Panc1 (cell line): ENCODE data around the gene COL23A1. TPM values are rescaled to one million over a fixed set of nuclear protein-coding genes. Genes with fewer than 3 reads are reported as not detected.

ENCODE experiments used
- ATAC-seq: fragments of 200-7000 bp; cut with Tn5 transposase; 2 replicates; pipeline ENCODE4 v1.9.1; 2020; ENCODE audit warnings: mild to moderate bottlenecking, moderate library complexity
- BruUV-seq: library from RNA; stranded (reverse); fragments of 400-500 nt; replicated peaks from 2 replicates; lab custom pipeline; 2021; lab: Mats Ljungman, UMichigan
- CTCF ChIA-PET: fragments of 300-600 bp; sonication (Branson Sonifier 250); formaldehyde crosslinking; loops from one replicate; lab custom pipeline; 2022; ENCODE audit warnings: antibody characterized with exemption; lab: Charles Lee
- POLR2A ChIA-PET: fragments of 300-600 bp; sonication (Branson Sonifier 250); formaldehyde crosslinking; loops from one replicate; lab custom pipeline; 2022; ENCODE audit warnings: antibody characterized with exemption; lab: Charles Lee
- DNase-seq: peaks from one replicate; pipeline ENCODE4 v3.0.0-alpha.2; 2010; ENCODE audit warnings: low read depth, low spot score
- H3K27ac ChIP-seq: 2 replicates; pipeline ENCODE4 v1.5.1; 2011; ENCODE audit warnings: mild to moderate bottlenecking, low read length, inconsistent platforms
- H3K27me3 ChIP-seq: fragments of 200-500 bp; sonication (Bioruptor generic); 2 replicates; pipeline ENCODE4 v1.6.0; 2014; ENCODE audit warnings: low read length, inconsistent platforms; ENCODE audit not compliant: control insufficient read depth, insufficient read depth
- H3K36me3 ChIP-seq: fragments of 200-500 bp; sonication (Bioruptor generic); 2 replicates; pipeline ENCODE4 v1.5.1; 2014; ENCODE audit warnings: inconsistent platforms, mild to moderate bottlenecking, low read length, moderate library complexity; ENCODE audit not compliant: control insufficient read depth, insufficient read depth
- H3K4me1 ChIP-seq: 2 replicates; pipeline ENCODE4 v1.5.1; 2011; ENCODE audit warnings: inconsistent platforms, mild to moderate bottlenecking, low read length, moderate library complexity; ENCODE audit not compliant: control insufficient read depth, insufficient read depth
- H3K4me3 ChIP-seq, 2 experiments: 2 replicates each; pipeline ENCODE4 v1.5.1; 2011 to 2012; ENCODE audit warnings: low read depth in 2 of 2, low read length in 2 of 2, mild to moderate bottlenecking in 2 of 2, inconsistent platforms in 1 of 2, moderate library complexity in 1 of 2
- H3K9me3 ChIP-seq: fragments of 200-500 bp; sonication (Bioruptor generic); 2 replicates; pipeline ENCODE4 v1.5.1; 2014; ENCODE audit warnings: low read depth, mild to moderate bottlenecking, inconsistent platforms, low read length, moderate library complexity; ENCODE audit not compliant: control insufficient read depth, insufficient read depth
- POLR2AphosphoS5 ChIP-seq: IDR thresholded peaks from 2 replicates; pipeline ENCODE4 v1.6.1; 2012; ENCODE audit warnings: mild to moderate bottlenecking, low read depth, low read length, moderate library complexity
- SIN3A ChIP-seq: IDR thresholded peaks from 2 replicates; pipeline ENCODE4 v1.6.1; 2012; ENCODE audit warnings: low read depth, mild to moderate bottlenecking, low read length, moderate library complexity, borderline replicate concordance; ENCODE audit not compliant: insufficient read depth
- TCF7L2 ChIP-seq: IDR thresholded peaks from 2 replicates; pipeline ENCODE4 v1.6.1; 2011; ENCODE audit warnings: mild to moderate bottlenecking, low read depth, low read length, inconsistent platforms
- in situ Hi-C: cut with HindIII; loops from 2 replicates; pipeline ENCODE4 v1.10.0; 2016; ENCODE audit warnings: low sequenced_read_pairs, low pct_unique_long_range_greater_than_20kb
- intact Hi-C: fragments of 100-400 bp; cut with micrococcal nuclease; formaldehyde crosslinking; loops from one replicate; pipeline ENCODE4 v1.10.0; 2022; ENCODE audit not compliant: unreplicated experiment
- total RNA-seq: library from RNA; stranded (reverse); gene quantifications from one replicate; pipeline ENCODE4 v1.2.1, GENCODE V29; 2021; ENCODE audit not compliant: unreplicated experiment
- TF ChIP-seq, protein P1 (sequence below): fragments of 450-650 bp; IDR thresholded peaks from 2 replicates; pipeline ENCODE4 v1.5.1; 2017; ENCODE audit warnings: mild to moderate bottlenecking
- TF ChIP-seq, protein P2 (sequence below), 2 experiments: IDR thresholded peaks; 2 replicates each; pipeline ENCODE4 v1.6.1; 2011 to 2012; ENCODE audit warnings: low read depth in 2 of 2, control low read depth in 1 of 2, low read length in 1 of 2, mild to moderate bottlenecking in 1 of 2, moderate library complexity in 1 of 2; ENCODE audit not compliant: insufficient read depth in 1 of 2

COL23A1 gene
- total RNA-seq, 1 experiment from 2014 or later: 0.05 TPM

DNA sequence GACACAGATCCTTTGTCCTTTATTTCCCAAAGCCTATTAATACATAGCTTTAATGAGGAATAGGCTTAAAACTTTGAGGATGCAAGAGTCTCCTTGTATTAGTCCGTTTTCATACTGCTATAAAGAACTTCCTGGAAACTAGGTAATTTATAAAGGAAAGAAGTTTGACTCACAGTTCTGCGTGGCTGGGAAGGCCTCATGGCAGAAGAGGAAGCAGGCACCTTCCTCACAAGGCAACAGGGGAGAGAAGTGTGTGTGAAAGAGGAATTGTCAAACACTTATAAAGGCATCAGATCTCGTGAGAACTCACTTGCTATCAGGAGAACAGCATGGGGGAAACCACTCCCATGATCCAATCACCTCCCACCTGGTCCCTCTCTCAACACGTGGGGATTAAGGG is 42.1 kb upstream of the COL23A1 start:
- no peaks in the 10 kb centered on the region for H3K36me3 ChIP-seq
- no TSS peak for BruUV-seq
- in situ Hi-C loops (no loop called here), intact Hi-C loops (no loop called here)
- 0 out of 2 replicates have a peak, but pooled peaks cover 2% of the 10 kb centered on the region for H3K4me1 ChIP-seq
- H3K27ac ChIP-seq: no peak overlapping the region
- H3K27me3 ChIP-seq: no peaks in the 10 kb centered on the region
- ChIA-PET CTCF (no interaction called here), POLR2A (no interaction called here)
- DNase-seq (no peak), ATAC-seq (no peak)
- no peak overlapping the region for H3K4me3 ChIP-seq
- H3K9me3 ChIP-seq: peaks cover 3% of the 10 kb centered on the region; the same call in 1 of the 2 replicates
- TF ChIP-seq SIN3A (no peak), TCF7L2 (no peak), POLR2AphosphoS5 (no peak)
- TF ChIP-seq, protein P1, sequence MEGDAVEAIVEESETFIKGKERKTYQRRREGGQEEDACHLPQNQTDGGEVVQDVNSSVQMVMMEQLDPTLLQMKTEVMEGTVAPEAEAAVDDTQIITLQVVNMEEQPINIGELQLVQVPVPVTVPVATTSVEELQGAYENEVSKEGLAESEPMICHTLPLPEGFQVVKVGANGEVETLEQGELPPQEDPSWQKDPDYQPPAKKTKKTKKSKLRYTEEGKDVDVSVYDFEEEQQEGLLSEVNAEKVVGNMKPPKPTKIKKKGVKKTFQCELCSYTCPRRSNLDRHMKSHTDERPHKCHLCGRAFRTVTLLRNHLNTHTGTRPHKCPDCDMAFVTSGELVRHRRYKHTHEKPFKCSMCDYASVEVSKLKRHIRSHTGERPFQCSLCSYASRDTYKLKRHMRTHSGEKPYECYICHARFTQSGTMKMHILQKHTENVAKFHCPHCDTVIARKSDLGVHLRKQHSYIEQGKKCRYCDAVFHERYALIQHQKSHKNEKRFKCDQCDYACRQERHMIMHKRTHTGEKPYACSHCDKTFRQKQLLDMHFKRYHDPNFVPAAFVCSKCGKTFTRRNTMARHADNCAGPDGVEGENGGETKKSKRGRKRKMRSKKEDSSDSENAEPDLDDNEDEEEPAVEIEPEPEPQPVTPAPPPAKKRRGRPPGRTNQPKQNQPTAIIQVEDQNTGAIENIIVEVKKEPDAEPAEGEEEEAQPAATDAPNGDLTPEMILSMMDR: no peak
- TF ChIP-seq, protein P2, sequence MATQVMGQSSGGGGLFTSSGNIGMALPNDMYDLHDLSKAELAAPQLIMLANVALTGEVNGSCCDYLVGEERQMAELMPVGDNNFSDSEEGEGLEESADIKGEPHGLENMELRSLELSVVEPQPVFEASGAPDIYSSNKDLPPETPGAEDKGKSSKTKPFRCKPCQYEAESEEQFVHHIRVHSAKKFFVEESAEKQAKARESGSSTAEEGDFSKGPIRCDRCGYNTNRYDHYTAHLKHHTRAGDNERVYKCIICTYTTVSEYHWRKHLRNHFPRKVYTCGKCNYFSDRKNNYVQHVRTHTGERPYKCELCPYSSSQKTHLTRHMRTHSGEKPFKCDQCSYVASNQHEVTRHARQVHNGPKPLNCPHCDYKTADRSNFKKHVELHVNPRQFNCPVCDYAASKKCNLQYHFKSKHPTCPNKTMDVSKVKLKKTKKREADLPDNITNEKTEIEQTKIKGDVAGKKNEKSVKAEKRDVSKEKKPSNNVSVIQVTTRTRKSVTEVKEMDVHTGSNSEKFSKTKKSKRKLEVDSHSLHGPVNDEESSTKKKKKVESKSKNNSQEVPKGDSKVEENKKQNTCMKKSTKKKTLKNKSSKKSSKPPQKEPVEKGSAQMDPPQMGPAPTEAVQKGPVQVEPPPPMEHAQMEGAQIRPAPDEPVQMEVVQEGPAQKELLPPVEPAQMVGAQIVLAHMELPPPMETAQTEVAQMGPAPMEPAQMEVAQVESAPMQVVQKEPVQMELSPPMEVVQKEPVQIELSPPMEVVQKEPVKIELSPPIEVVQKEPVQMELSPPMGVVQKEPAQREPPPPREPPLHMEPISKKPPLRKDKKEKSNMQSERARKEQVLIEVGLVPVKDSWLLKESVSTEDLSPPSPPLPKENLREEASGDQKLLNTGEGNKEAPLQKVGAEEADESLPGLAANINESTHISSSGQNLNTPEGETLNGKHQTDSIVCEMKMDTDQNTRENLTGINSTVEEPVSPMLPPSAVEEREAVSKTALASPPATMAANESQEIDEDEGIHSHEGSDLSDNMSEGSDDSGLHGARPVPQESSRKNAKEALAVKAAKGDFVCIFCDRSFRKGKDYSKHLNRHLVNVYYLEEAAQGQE (IDR thresholded peaks at IDR 0.05; ENCODE audit: insufficient read depth in 1 of 2, low read depth in 2 of 2, low read length in 1 of 2): no peak

DNA sequence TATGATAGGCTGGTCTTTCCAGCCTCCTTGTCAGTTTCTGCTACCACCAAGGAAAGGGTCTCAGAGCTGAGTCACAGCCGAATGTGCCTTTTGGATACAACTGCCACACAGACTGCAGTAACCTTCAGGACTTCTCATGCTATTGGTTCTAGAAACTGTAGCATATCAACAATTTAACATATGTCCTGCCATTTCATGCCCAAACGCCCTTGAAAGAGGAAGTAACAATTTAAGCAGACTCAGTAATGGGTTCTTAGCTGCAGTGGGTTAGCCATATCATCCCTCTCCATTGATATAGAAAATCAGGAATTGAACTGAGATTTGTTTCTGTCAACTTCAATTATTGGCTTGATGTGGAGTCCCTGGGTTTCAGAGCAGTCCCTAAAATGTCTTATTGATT is 40.8 kb upstream of the COL23A1 start:
- Histone ChIP-seq H3K27me3 (no peaks in the 10 kb centered on the region), H3K27ac (no peak overlapping the region), H3K4me1 (0 out of 2 replicates have a peak, but pooled peaks cover 2% of the 10 kb centered on the region), H3K36me3 (peaks cover 2% of the 10 kb centered on the region; the same call in 1 of the 2 replicates), H3K9me3 (peaks cover 5% of the 10 kb centered on the region; the same call in 1 of the 2 replicates), H3K4me3 (no peak overlapping the region)
- no peak for ATAC-seq
- no peak for DNase-seq
- TF ChIP-seq POLR2AphosphoS5: no peak
- no peak for TF ChIP-seq SIN3A
- TF ChIP-seq, protein P1: no peak
- TF ChIP-seq, protein P2 (IDR thresholded peaks at IDR 0.05; ENCODE audit: insufficient read depth in 1 of 2, low read depth in 2 of 2, low read length in 1 of 2): no peak
- no peak for TF ChIP-seq TCF7L2
- intact Hi-C loops (no loop called here), in situ Hi-C loops (no loop called here)
- CTCF ChIA-PET: interaction anchor here (0.5 kb wide), 1 partner anchor 27 kb away, joined by 6 read pairs; no protein-coding TSS in a partner anchor
- POLR2A ChIA-PET: no interaction called here
- no TSS peak for BruUV-seq
